SH-SY5Y (cell line): Measurements from ENCODE around the gene B4GALNT1.

Source experiments
- GATA2 ChIP-seq: IDR thresholded peaks from 2 replicates; pipeline ENCODE4 v1.6.1; 2011; ENCODE audit warnings: mild to moderate bottlenecking, low read depth, low read length
- GATA3 ChIP-seq: IDR thresholded peaks from 2 replicates; pipeline ENCODE4 v1.6.1; 2011; ENCODE audit warnings: low read depth, mild to moderate bottlenecking, low read length, moderate library complexity

Gene B4GALNT1

GRCh38 chr12:57604992-57605810, 27.8 kb downstream of the B4GALNT1 start:
- no peak for TF ChIP-seq GATA2
- TF ChIP-seq GATA3 = no peak

- TF ChIP-seq GATA3 = no peak
- TF ChIP-seq GATA2 = no peak
Measured at GRCh38 chr12:57604454-57604991, 28.5 kb downstream of the B4GALNT1 start, which contains the start of gene DTX3. TSS of gene DTX3 (plus strand) at chr12:57604824. CDS start at chr12:57606518, 1,694 bp downstream.

- TF ChIP-seq GATA2 = no peak
- TF ChIP-seq GATA3 = no peak
Measured at GRCh38 chr12:57603815-57604453, 29.1 kb downstream of the B4GALNT1 start.

DNA sequence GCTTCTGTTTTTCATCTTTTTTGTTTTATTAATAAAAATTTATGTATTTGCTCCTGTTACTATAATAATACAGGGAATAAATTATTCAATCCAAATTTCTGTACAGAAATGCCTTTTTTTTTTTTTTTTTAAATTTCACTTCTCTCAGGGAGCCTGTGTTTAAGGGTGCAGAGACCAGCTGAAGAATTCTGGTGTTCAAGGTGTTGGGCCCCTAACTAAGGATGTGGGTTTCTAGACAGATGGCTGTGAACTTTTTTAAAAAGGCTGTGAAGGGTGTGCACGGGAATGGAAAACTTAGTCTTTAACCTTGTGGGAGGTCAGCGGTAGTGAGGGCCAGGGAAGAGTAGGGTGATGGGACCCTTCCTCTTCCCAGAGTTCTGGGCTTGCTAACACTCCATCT, 29.7 kb downstream of the B4GALNT1 start:
- TF ChIP-seq GATA3 (no peak), GATA2 (no peak)

DNA sequence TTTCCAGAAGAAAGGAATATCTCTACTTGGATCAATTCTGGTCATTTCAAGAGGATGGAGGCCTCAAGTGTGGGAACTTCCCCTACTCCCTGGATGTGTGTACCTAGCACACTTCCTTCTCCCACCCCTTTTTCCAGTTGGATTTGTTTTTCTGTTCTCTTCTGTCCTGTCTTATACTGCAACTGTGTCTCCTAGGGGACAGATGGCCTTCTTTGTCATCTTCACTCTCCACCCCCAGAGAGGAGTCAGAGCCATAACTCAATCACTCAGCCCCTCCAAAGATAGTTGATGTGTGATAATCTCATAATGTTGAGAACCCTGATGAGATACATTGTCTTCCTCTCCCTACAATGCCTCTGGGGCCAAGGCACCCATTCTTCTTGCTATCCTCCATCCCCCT, 30.5 kb downstream of the B4GALNT1 start:
- TF ChIP-seq GATA2 (no peak), GATA3 (no peak)

- TF ChIP-seq GATA3 (no peak), GATA2 (no peak)
Measured at GRCh38 chr12:57600395-57600794, 32.6 kb downstream of the B4GALNT1 start.

DNA sequence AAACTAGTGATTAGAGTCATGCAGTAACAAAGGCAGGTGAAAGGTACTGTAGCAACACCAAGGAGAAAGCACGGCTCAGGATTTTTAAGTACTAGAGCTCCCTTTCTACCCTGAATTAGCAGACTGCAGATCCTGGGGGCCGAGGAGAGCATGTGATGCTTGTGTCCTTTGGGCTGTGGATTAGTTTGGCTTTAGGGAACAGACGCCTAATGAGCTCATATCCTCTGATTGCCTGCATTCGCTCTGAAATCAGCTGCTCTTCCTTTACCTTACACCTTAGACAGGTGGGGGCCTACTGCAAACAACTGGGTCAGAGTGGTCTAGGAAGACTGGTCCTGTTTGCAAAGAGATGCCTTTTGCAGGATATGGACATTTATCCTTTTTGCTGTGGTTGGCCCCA, 39.8 kb downstream of the B4GALNT1 start:
- TF ChIP-seq GATA3 (no peak), GATA2 (no peak)

DNA sequence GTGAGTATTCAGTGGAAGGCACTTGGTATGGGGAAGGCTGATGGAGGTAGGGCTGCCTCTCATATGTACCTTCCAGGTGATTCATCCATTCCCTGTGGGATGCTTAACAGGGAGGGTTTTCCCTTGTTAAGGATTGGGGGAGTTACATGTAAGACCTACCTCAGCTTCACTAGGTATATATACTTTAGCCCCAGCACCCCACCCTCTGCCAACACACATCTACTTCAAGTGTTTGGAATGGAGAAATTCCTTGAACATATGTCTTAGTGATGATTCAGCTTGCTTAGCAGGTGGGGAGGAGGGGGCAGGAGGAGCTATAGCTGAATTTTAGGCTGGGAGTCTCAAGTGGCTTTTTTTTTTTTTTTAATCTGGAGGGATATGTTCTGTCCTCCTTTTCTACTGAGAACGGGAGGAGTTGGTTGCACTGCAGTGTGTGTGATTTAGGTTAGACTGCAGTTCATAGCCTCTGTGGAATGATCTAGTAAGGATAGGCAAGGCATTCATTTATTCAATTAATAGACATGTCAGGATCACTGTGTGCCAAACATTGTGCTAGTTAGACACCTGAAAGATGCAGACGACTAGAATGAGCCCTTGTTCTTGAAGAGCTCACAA, 40.3 kb downstream of the B4GALNT1 start:
- no peak for TF ChIP-seq GATA2

DNA sequence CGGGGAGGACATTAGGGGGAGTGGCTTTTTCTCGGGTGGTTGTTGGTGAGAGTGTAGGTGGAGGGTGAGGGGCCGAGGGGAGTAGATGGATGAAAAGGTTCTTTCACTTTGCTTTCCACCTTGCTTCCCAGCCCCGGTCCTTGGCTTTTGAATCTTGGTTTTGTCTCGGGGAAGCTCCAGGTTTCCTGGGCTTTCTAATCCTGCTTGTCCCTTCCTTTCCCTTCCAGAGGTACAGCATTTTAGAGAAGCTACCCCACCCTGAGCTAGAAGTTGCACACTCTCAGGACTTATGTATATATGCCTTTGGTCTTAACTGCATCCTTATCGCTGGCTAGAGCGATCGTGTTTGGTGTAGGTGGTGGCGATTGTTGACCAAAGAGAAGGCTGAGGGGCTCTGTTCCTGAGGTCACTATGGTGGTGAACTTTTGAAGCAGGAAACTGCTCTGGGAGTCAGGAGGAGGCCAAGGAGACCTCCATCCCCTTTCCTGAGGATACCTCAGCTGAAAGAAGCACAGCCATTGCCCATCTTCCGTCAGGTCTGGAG, 41.1 kb downstream of the B4GALNT1 start:
- no peak for TF ChIP-seq GATA2

GRCh38 chr12:57590864-57591781, 41.9 kb downstream of the B4GALNT1 start, which contains the start of gene PIP4K2C:
TSS of gene PIP4K2C (plus strand) at chr12:57591192. CDS start at chr12:57591290, 98 bp downstream.
- TF ChIP-seq GATA3 (no peak), GATA2 (no peak)

GRCh38 chr12:57590479-57590863, 42.5 kb downstream of the B4GALNT1 start:
- TF ChIP-seq GATA3 (no peak), GATA2 (no peak)

DNA sequence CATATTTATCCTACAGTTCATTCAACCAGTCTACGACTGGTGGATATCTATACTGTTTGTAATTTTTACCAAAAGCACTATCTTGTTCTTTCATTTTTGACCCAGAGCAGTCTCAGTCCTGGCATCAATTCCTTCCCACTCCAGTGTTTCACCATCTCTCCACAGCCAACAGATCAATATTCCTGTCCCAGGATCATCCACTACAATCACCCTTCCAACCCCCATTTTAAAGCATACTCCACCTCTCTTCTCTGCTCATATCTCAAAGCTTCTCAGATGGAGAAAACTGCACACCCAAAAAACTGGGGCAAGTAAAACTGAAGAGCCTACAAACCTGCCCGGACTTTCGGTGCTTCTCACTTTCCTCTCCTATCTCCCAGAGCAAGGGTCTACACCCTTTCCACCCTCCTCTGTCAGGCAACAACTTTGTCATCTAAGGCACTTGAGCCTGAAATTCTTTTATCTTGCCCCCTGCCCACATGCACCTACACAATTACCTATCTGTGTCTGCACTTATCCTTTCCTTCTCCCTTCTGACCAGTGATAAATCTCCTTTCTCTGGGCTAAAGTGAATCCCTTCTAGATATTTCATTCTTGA, 46.1 kb downstream of the B4GALNT1 start:
- TF ChIP-seq GATA3 = no peak
- TF ChIP-seq GATA2 = no peak

GRCh38 chr12:57586128-57586527, 46.9 kb downstream of the B4GALNT1 start:
- no peak for TF ChIP-seq GATA2
- no peak for TF ChIP-seq GATA3

DNA sequence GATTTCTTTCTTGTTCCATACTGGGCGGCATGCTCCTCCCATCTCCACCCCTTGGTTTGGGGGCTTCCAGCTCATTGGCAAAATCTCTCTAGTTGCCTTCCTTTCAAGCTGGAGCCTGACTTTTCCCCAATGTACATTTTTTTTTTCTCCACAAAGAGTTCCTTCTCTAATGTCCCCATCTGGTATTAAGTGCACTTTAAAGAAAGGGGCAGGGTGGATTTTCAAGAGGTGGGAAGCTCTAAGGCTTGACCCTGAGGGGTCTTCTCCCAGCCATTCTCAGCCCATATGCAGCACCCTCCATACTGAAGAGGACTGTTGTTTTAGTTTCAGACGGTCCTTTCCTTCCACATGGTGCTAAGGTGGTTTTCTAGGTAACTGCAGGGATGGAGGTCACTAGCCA, 47.8 kb downstream of the B4GALNT1 start:
- TF ChIP-seq GATA3 (no peak), GATA2 (no peak)
